ENCODE measurements around the gene CDK5. TPM values are rescaled to one million over a fixed set of nuclear protein-coding genes. Genes with fewer than 3 reads are reported as not detected.

The CDK5 gene
- total RNA-seq, 1 donor from 2014 or later, result 7.5 TPM

- H3K27ac Mint-ChIP-seq, result peak overlapping the region; percentile 70
- peaks cover 43% of the 10 kb centered on the region for H3K4me1 Mint-ChIP-seq
- CTCF ChIA-PET, result no interaction called here
- peak overlapping the region; percentile 87 for H3K4me3 Mint-ChIP-seq
- peaks cover 4% of the 10 kb centered on the region for H3K27me3 Mint-ChIP-seq
- POLR2A ChIA-PET, result interaction anchor here (1.0 to 1.2 kb wide), 5 partner anchors 17 to 147 kb away, joined by 3 to 14 read pairs (median 4); partner anchors contain the start of genes ABCB8, ABCF2 and SLC4A2
- no peak for DNase-seq
- TF ChIP-seq CTCF (IDR thresholded peaks at IDR 0.05), result no peak
- peaks cover 18% of the 10 kb centered on the region for H3K36me3 Mint-ChIP-seq (ENCODE audit: low read depth)
- ATAC-seq (ENCODE audit: low read depth), result peak; percentile 1
- H3K9me3 Mint-ChIP-seq, result no peaks in the 10 kb centered on the region
- intact Hi-C loops (cut with micrococcal nuclease), result loop anchor here (1.0 to 10.0 kb wide), 8 partner anchors 22 to 1455 kb away; partner anchors contain the start of genes ABCF2, PRKAG2 and ZNF862
Measured at GRCh38 chr7:151080067-151080521, 22.4 kb upstream of the CDK5 start.

DNA sequence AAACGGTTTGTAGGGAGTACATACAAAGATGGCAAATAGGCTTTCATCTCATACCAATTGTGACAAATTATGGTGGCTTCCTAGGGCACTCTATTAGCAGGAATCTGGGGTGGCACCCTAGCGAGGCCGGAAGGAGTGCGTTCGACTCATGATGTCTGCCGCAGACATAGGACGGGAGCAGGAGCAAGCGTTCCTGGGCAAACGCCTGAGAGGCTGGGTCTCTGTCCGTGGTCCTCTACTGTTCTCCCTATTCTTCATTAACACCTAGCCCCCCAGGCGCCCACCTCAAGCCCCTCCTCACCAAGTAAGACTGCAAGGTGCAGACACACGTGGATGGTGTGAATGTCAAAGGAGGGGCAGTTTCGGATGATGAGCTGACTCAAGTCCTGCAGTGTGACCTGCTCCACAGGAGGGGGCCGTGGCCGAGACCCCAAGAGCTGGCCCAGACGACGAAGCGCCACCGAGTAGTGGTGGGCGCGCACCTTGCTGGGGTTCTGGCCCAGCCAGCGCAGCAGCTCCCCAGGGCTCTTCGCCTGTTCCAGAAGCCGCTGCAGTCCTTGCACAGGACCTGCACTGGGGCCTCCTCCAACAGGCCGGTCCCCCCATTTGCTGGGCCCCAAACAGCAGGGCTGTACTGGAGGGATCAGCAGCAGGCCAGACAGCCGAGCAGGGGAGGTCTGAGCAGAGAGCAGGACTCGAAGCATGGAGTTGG lies 21.7 kb upstream of the CDK5 start:
- Mint-ChIP-seq H3K9me3 (no peaks in the 10 kb centered on the region), H3K27ac (no peak overlapping the region), H3K4me1 (peaks cover 39% of the 10 kb centered on the region), H3K27me3 (no peaks in the 10 kb centered on the region), H3K4me3 (peak overlapping the region; percentile 87), H3K36me3 (ENCODE audit: low read depth) (peaks cover 22% of the 10 kb centered on the region)
- ChIA-PET CTCF (no interaction called here), POLR2A (interaction anchor here (0.5 kb wide), 1 partner anchor 18 kb away, joined by 3 read pairs; no protein-coding TSS in a partner anchor)
- no peak for DNase-seq
- no peak for ATAC-seq (ENCODE audit: low read depth)
- intact Hi-C loops (cut with micrococcal nuclease), result no loop called here
- no peak for TF ChIP-seq CTCF (IDR thresholded peaks at IDR 0.05)

- Mint-ChIP-seq H3K4me3 (peak overlapping the region; percentile 87), H3K36me3 (ENCODE audit: low read depth) (peaks cover 30% of the 10 kb centered on the region), H3K27me3 (no peaks in the 10 kb centered on the region), H3K9me3 (no peaks in the 10 kb centered on the region), H3K4me1 (peaks cover 34% of the 10 kb centered on the region), H3K27ac (peak overlapping the region; percentile 50)
- TF ChIP-seq CTCF (IDR thresholded peaks at IDR 0.05), result no peak
- CTCF ChIA-PET, result no interaction called here
- DNase-seq (no peak), ATAC-seq (ENCODE audit: low read depth) (no peak)
- POLR2A ChIA-PET, result interaction anchor here (0.5 kb wide), 1 partner anchor 17 kb away, joined by 3 read pairs; no protein-coding TSS in a partner anchor
- intact Hi-C loops (cut with micrococcal nuclease), result no loop called here
Measured at GRCh38 chr7:151078233-151079040, 20.7 kb upstream of the CDK5 start.

- Mint-ChIP-seq H3K4me3 (peak overlapping the region; percentile 42), H3K27ac (peak overlapping the region; percentile 50), H3K9me3 (no peaks in the 10 kb centered on the region), H3K4me1 (peaks cover 30% of the 10 kb centered on the region), H3K27me3 (no peaks in the 10 kb centered on the region), H3K36me3 (ENCODE audit: low read depth) (peaks cover 29% of the 10 kb centered on the region)
- DNase-seq, result no peak
- TF ChIP-seq CTCF (IDR thresholded peaks at IDR 0.05), result no peak
- CTCF ChIA-PET, result no interaction called here
- POLR2A ChIA-PET, result no interaction called here
- intact Hi-C loops (cut with micrococcal nuclease), result no loop called here
- ATAC-seq (ENCODE audit: low read depth), result no peak
Measured at GRCh38 chr7:151077705-151078232, 20.1 kb upstream of the CDK5 start.

Data from activated B cell treated with CpG ODN at 0.5 μM for 24 hours (primary cell).